Measurements from ENCODE around the gene TMED1.
"Not testable (repeated sequence)": the region's sequence is repeated elsewhere in the genome, so short reads cannot be mapped to it uniquely, and the experiment has no call there.

Gene TMED1

DNA sequence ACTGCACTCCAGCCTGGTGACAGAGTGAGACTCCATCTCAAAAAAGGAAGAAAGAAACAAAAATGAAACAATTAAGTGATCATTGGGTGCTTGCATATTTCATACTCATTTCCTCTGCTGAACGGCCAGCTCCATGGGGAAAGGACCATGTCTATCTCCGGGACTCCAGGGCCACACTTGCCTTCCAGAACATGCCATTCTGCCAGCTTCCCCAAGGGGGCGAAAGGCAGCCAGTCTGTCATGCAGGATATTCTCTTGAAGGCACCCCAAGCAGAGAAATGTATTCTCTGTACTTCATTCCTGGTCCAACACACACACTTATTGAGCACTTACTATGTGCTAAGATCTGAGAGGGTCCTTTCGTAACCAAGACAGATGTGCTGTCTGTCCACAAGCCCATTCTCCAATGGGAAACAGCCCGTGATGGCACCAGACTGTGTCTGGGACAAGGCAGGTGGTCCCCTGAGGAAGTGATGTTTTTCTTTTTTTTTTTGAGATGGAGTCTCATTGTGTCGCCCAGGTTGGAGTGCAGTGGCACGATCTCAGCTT lies 25.2 kb upstream of the TMED1 start:
- DNase-seq: peak; percentile 81

DNA sequence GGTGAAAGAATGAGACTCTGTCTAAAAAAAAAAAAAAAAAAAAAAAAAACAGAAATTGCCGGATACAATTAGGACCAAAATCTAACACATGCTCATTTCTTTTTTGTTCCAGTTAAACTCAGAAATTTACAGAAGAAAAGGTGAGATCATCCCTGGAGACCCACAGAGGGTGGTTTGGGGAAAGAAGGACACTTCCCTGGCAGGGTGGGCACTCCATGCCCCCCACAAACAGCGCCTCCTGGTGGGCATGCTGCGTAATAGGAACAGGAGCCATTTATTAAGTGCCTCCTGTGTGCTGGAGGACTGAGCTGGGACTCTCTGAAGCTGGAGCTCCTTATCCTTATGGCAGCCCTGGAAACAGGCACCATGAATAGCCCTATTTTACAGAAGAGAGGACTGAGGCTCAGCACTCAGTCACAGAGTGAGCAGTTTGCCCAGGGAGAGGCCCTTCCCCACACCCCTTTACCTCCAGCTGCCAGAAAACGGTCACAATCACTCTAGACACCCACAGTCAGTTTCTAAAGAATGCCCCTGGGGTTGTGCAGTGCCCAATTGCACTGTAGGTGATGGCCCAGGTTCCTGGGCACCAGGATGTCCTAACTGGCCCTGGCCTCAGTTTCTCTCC lies 22.3 kb upstream of the TMED1 start:
- no peak for DNase-seq

- not testable (repeated sequence) for DNase-seq
Observed at GRCh38 chr19:10856899-10857298, 20.9 kb upstream of the TMED1 start.

DNA sequence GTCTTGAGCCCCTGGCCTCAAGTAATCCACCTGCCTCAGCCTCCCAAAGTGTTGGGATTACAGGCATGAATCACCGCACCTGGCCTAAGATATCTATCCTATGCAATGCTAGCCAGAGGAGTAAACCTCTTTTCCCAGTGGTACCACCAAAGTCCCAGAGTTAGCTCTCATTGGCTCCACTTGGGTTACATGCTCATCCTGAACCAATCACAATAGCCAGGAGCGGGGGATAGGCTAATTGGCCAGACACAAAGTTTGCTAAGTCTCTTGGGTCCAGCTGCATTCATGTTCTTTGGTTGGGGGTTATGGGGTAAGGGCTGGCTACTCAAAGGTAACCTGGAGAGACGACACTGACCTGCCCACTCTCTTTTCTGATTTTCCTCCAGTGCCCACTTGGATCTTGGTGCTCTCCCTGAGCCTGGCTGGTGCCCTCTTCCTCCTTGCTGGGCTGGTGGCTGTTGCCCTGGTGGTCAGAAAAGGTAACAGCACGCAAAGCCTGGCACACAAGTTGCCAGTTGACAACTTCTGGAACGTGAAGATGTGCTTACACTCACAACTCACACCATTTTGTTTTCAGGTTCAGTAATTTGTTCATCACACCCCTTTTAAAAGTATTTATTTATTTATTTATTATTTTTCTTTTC lies 20.0 kb upstream of the TMED1 start:
- DNase-seq: no peak

- DNase-seq: no peak
Observed at GRCh38 chr19:10854350-10855089, 18.5 kb upstream of the TMED1 start.

- no peak for DNase-seq
Observed at GRCh38 chr19:10852941-10853340, 16.9 kb upstream of the TMED1 start.

GRCh38 chr19:10852098-10852800 lies 16.2 kb upstream of the TMED1 start:
- no peak for DNase-seq

DNA sequence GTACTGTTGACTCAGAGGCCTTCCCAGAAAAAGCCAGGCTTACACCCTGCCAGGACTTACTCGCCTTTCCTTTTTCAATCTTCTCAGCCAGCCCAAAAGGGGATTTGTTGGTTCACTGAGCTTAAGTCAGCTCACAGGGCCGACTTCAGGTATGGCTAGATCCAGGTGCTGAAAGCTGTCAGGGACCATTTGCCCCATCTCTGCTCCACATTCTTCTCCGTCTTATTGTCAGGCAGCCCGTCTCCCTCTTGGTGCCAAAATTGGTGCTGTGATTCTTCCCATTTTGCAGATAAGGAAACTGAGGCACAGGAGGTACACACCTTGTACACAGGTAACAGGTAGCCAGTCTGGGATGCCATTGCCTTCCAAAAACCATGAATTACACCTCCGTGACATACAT lies 14.6 kb upstream of the TMED1 start:
- DNase-seq: no peak

- no peak for DNase-seq
Observed at GRCh38 chr19:10848230-10848856, 12.3 kb upstream of the TMED1 start, which contains the start of gene C19orf38. Gene C19orf38 (plus strand): TSS chr19:10848415. CDS start chr19:10848509, 94 bp downstream.

GRCh38 chr19:10846500-10847202 lies 10.6 kb upstream of the TMED1 start:
- DNase-seq: no peak

DNA sequence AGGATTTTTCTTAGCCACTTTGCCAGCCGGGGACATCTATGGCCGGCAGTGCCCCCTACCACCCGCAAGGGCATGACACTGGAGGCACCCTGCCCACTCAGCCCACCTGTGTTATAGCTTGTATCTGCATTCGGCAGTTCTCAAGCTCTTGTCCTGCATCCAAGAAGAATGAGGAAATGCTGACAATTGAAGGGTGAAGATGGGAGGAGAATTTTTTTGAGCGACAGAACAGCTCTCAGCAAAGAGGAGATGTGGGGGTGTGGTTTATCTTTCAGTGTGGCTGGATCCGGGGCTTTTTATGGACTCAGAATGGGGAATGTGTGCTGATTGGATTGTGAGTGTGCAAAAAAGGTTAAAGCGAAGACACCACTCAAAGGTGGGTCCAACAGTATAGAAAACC lies 6.8 kb upstream of the TMED1 start:
- DNase-seq: no peak

DNA sequence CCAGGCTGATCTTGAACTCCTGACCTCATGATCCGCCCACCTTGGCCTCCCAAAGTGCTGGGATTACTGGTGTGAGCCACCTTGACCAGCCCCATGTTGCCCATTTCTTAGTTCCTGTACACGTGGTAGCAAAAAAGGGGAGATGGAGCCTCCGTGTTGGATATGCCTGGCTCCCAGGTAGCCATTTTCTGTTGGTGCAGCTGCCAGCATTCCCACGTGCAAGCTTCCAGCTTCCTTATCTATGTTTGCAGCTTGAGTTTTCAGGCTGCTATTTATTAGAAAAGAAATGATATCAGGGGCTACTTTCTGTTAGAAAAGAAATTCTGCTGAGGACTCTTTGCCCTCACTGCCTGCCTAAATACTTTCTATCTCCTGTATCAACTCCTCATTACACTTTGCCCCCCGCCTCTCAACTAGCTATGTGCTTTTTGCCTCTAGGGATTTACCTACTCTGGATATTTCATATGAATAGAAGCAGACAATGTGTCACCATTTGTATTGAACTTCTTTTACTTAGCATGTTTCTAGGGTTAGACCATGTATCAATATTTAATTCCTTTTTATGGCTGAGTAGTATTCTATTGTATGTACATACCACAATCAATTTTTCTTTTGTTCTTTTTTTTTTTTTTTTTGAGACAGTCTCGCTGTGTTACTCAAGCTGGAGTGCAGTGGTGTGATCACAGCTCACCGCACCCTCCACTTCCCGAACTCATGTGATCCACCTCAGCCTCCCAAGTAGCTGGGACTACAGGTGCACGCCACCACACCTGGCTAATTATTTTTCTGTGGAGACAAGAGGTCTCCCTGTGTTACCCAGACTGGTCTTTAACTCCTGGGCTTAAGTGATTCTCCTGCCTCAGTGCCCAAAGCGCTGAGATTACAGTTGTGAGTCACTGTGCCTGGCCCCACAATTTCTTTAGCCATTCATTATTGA lies 3.4 kb upstream of the TMED1 start:
- DNase-seq: no peak

- no peak for DNase-seq
Observed at GRCh38 chr19:10838377-10838776, 2.4 kb upstream of the TMED1 start.

DNA sequence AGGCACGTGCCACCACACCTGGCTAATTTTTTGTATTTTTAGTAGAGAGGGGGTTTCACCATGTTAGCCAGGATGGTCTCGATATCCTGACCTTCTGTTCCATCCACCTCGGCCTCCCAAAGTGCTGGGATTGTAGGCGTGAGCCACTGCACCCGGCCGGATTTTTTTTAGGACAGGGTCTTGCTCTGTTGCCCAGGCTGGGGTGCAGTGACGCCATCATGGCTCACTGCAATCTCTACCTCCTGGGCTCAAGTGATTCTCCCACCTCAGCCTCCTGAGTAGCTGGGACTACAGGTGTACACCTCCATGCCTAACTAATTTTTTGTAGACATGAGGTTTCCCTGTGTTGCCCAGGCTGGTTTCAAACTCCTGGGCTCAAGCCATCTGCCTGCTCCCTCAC lies 1.6 kb upstream of the TMED1 start:
- not testable (repeated sequence) for DNase-seq

GRCh38 chr19:10836479-10837330 lies 693 bp upstream of the TMED1 start:
- no peak for DNase-seq

GRCh38 chr19:10835089-10835753 lies 791 bp downstream of the TMED1 start:
- no peak for DNase-seq

DNA sequence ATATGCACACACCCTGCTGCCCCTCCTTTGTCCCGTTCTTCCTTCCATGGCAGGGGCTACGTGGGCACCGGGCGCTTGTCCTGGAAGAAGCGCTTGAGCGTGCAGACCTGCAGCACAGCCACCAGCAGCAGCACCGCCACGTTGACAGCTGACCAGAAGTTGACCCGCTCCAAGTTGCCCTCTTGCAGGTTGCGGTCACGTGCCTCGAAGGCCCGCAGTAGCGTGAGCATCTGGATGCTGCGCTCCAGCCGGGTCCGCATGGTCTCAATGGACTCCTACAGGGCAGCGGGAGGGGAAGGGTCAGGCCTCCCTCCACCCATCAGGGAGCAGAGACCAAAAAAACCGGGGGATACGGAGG lies 3.1 kb downstream of the TMED1 start:
- peak; percentile 50 for DNase-seq

DNA sequence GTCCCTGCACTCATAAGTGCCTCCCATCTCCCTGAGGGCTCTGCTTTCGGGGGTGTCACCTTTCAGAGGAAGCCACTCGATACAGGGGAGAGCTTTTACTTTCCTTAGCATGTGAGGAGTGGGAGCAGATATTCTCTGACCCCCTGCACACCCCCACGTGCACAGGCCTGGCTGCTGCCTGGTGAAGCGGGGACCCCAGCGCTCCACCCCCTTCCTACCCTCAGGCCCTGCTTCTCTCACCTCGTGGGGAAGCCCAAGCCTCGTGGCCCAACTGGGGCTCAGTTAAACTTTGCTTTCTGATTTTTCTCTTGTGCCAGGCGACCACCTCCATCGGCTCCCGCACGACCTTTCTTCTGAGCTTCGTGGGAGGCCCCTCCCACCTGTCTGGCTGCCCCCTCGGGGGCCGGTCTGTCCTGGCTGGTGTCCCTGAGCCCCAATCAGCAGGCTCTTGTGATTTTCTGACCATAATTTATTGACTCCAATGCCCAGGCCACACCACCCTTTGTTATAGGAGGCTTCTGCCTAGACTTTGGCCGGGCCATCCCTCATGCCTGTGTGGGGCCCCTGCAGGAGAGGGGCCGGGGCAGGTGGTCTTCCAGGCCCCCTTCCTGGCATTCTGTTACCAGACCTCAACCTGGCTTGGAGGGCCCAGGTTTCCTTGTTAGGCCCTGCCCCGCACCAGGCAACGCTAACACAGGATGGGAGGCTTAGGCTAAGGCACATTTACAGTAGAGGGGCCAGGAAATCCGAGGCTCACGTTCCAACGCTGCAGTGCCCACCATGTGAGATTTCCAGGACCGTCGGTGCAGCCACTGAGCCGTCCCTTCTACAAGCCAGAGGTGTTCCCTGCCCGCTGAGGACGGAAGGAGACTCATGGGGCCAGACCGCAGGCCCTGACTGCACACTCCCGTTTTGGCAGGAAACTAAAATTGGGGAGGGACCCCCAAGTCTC lies 3.7 kb downstream of the TMED1 start:
- DNase-seq: no peak
